Activated gamma-delta T cell treated with Interleukin-2 at 50 U/mL for 16 hours (primary cell): ENCODE measurements around the gene SPATA6.

Experiments
- DNase-seq: peaks from one replicate; pipeline ENCODE4 v3.0.0-alpha.2; 2020

SPATA6 gene

DNA sequence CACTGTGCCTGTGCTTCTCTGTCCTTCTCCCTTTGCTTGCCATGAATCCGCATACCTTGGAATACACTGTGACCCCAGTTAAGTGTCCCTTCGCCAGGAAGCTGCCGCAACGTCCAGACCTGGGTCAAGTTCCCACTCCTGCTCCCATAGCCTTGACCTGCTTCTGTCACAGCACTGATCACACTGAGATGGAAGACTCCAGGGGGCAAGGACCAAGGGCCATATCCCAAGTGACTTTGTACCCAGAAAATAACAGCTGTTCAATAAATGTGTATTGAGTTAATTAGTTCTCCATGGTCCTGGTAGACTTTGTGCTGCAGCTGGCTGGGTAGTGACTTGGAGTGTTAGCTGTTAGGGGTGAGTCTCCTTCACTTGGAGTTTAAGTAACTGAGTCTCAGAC lies 223.6 kb downstream of the SPATA6 start:
- DNase-seq = no peak

DNA sequence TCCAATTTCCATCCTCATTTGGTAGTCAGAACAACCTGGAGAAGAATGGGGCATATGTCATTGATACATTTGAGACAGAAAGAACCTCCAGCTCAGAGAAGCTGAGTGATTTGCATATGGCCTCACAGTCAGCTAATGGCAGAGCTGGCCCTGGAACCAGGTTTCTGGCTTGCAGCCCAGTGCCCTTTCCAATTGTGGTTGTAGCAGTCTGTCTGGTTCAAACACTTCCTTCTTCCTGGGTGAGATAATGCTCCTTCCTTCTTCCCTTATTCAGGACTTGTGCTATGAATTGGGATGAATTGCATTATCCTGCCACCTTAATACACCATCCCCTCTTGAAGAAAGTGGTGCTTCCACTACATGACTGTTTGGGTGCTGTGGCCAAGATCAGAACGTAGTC lies 225.3 kb downstream of the SPATA6 start:
- DNase-seq = no peak
